HepG2 (cell line): ENCODE measurements around the gene HOXB5. TPM values are rescaled to one million over a fixed set of nuclear protein-coding genes. Genes with fewer than 3 reads are reported as not detected.

Experiments
- ATAC-seq: fragments of 200-7000 bp; cut with Tn5 transposase; 3 replicates; pipeline ENCODE4 v1.9.1; 2020; ENCODE audit warnings: mild to moderate bottlenecking, moderate library complexity
- BruUV-seq: library from RNA; stranded (reverse); fragments of 400-500 nt; replicated peaks from 2 replicates; lab custom pipeline; 2021; lab: Mats Ljungman, UMichigan
- CTCF ChIA-PET: fragments of 300-600 bp; formaldehyde crosslinking; extraction: SDS; loops from one replicate; lab custom pipeline; 2021; ENCODE audit warnings: low total read pairs, inconsistent platforms, low intra/inter-chr PET ratio; lab: Yijun Ruan, JAX
- POLR2A ChIA-PET: fragments of 350-600 bp; sonication (Branson Sonifier 250); formaldehyde crosslinking; loops from one replicate; lab custom pipeline; 2020; ENCODE audit warnings: antibody characterized with exemption, inconsistent platforms; lab: Yijun Ruan, JAX
- DNase-seq: peaks from one replicate; pipeline ENCODE4 v3.0.0-alpha.2; 2015; ENCODE audit warnings: low spot score
- FAIRE-seq: peaks from 3 replicates; lab custom pipeline; 2011; peaks lifted over from hg19 to GRCh38; lab: Jason Lieb, UNC
- H2AFZ ChIP-seq: one replicate; pipeline ENCODE4 v1.6.1; 2011; ENCODE audit warnings: low read length, inconsistent platforms
- H3K27ac ChIP-seq: fragments of 300-600 bp; 3 replicates; pipeline ENCODE4 v1.8.0; 2011; ENCODE audit warnings: mixed run types, mild to moderate bottlenecking, mixed read lengths, low read length, inconsistent platforms; ENCODE audit not compliant: insufficient read depth; ENCODE audit errors: extremely low read length
- H3K27me3 ChIP-seq, 2 experiments: fragments of 200-600 bp in 1 of 2; 2 replicates in 1 of 2; 3 replicates in 1 of 2; pipeline versions ENCODE4 v1.6.0 to v1.8.0; 2011; ENCODE audit warnings: low read length in 2 of 2, mild to moderate bottlenecking in 2 of 2, moderate library complexity in 2 of 2, inconsistent platforms in 1 of 2; ENCODE audit not compliant: insufficient read depth in 2 of 2, control insufficient read depth in 1 of 2
- H3K36me3 ChIP-seq, 2 experiments: fragments of 200-600 bp in 1 of 2; replicated peaks in 1 of 2; 2 replicates in 1 of 2; 3 replicates in 1 of 2; pipeline versions ENCODE4 v1.5.1 to v1.8.0; 2011; ENCODE audit warnings: low read length in 2 of 2, inconsistent platforms in 1 of 2; ENCODE audit not compliant: insufficient read depth in 2 of 2, control insufficient read depth in 1 of 2
- H3K4me1 ChIP-seq: 2 replicates; pipeline ENCODE4 v1.5.1; 2012; ENCODE audit warnings: low read length, inconsistent platforms; ENCODE audit not compliant: insufficient read depth
- H3K4me2 ChIP-seq: 2 replicates; pipeline ENCODE4 v1.6.0; 2011; ENCODE audit warnings: low read depth, low read length, inconsistent platforms
- H3K4me3 ChIP-seq, 3 experiments: fragments of 200-600 bp in 1 of 3; sonication (generic), shearing (Covaris generic) in 1 of 3; replicated peaks in 1 of 3; 2 replicates each; pipeline ENCODE4 v1.5.1; 2011 to 2016; ENCODE audit warnings: low read length in 3 of 3, inconsistent platforms in 2 of 3, low read depth in 2 of 3, mild to moderate bottlenecking in 2 of 3, control low read depth in 1 of 3, mixed read lengths in 1 of 3; ENCODE audit not compliant: insufficient read depth in 1 of 3
- H3K79me2 ChIP-seq: one replicate; pipeline ENCODE4 v1.6.1; 2011; ENCODE audit warnings: low read length, inconsistent platforms; ENCODE audit not compliant: insufficient read depth
- H3K9ac ChIP-seq: 2 replicates; pipeline ENCODE4 v1.6.0; 2011; ENCODE audit warnings: mild to moderate bottlenecking, low read depth, low read length, inconsistent platforms; ENCODE audit not compliant: insufficient read depth
- H3K9me3 ChIP-seq: 2 replicates; pipeline ENCODE4 v1.5.1; 2012; ENCODE audit warnings: mild to moderate bottlenecking, low read length
- H4K20me1 ChIP-seq: 2 replicates; pipeline ENCODE4 v1.6.0; 2011; ENCODE audit warnings: inconsistent platforms, mild to moderate bottlenecking, low read length, moderate library complexity; ENCODE audit not compliant: insufficient read depth
- ATAD3A ChIP-seq: sonication (generic); formaldehyde crosslinking; IDR thresholded peaks from 2 replicates; pipeline ENCODE4 v1.4.0; 2020; ENCODE audit warnings: missing genetic modification reagents
- EZH2 ChIP-seq: conservative IDR thresholded peaks from 2 replicates; pipeline ENCODE4 v1.6.1; 2012; ENCODE audit warnings: mild to moderate bottlenecking, low read depth, low read length, moderate library complexity
- JUND ChIP-seq: sonication (generic); formaldehyde crosslinking; IDR thresholded peaks from 2 replicates; pipeline ENCODE4 v1.8.0; 2022; ENCODE audit warnings: mild to moderate bottlenecking, missing genetic modification reagents
- MAZ ChIP-seq, 2 experiments: sonication (generic) in 1 of 2; formaldehyde crosslinking in 1 of 2; IDR thresholded peaks; 2 replicates each; pipeline versions ENCODE4 v1.5.0 to v1.6.1; 2012 to 2020; ENCODE audit warnings: low read depth in 2 of 2, mild to moderate bottlenecking in 2 of 2, borderline replicate concordance in 1 of 2, improper control_type of control experiment in 1 of 2, low read length in 1 of 2, missing genetic modification reagents in 1 of 2, moderate library complexity in 1 of 2
- MTA3 ChIP-seq: sonication (generic); formaldehyde crosslinking; IDR thresholded peaks from 2 replicates; pipeline ENCODE4 v1.4.0; 2020; ENCODE audit warnings: missing genetic modification reagents
- WGBS: methylation state at CpG from one replicate; pipeline ENCODE4 v1.1.6; 2017; ENCODE audit warnings: low lambda C conversion rate; 5-methylcytosine and 5-hydroxymethylcytosine counted together
- in situ Hi-C: cut with HindIII; loops from 2 replicates; pipeline ENCODE4 v1.10.0; 2017; ENCODE audit warnings: low pct_unique_long_range_greater_than_20kb; ENCODE audit not compliant: extremely low pct_ligation_motif_present
- intact Hi-C: fragments of 100-400 bp; cut with micrococcal nuclease; formaldehyde crosslinking; loops from one replicate; pipeline ENCODE4 v1.10.0; 2022; ENCODE audit not compliant: unreplicated experiment
- polyA plus RNA-seq, 8 experiments: library from polyadenylated mRNA; depleted of rRNA in 3 of 8; stranded (reverse) in 7 of 8; unstranded in 1 of 8; fragments of >200 nt; fragmentation: Illumina TruSeq in 4 of 8; extraction: Trizol in 4 of 8; gene quantifications; 2 replicates each; pipeline versions ENCODE4 v1.2.1 to v1.2.3, GENCODE V29; 2011 to 2016; ENCODE audit warnings: low read depth in 4 of 8, missing spikeins in 1 of 8, mixed read lengths in 1 of 8; ENCODE audit not compliant: insufficient read depth in 1 of 8
- total RNA-seq, 5 experiments: library from RNA; depleted of rRNA; stranded (reverse); fragments of >200 nt; fragmentation: Illumina TruSeq; extraction: Trizol; gene quantifications; 2 replicates each; pipeline ENCODE4 v1.2.3, GENCODE V29; 2016; ENCODE audit warnings: low read depth in 1 of 5
- TF ChIP-seq, protein P1 (sequence below): sonication (generic); formaldehyde crosslinking; IDR thresholded peaks from 2 replicates; pipeline ENCODE4 v1.4.0; 2020; ENCODE audit warnings: missing genetic modification reagents

Gene HOXB5
- total and polyA plus RNA-seq, 2 of the 13 experiments (the other 11 are each of a cell fraction or from before 2014, with no cell fraction given), result not detected

DNA sequence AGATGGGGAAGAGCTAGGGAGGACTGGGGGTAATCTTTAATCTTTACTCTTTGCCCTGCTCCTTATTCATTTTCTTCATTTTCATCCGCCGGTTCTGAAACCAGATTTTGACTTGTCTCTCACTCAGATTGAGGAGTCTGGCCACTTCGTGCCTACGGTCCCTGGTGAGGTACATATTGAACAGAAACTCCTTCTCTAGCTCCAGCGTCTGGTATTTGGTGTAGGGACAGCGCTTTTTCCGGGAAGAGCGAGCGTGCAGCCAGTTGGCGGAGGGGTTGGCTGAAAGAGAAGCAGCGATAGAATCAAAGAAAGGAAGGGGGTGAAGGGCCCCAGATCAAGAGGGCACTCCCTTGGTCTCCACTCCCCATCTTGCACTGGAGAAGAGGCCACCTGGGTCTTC lies 29.3 kb upstream of the HOXB5 start (continued):
- TF ChIP-seq, protein P1, sequence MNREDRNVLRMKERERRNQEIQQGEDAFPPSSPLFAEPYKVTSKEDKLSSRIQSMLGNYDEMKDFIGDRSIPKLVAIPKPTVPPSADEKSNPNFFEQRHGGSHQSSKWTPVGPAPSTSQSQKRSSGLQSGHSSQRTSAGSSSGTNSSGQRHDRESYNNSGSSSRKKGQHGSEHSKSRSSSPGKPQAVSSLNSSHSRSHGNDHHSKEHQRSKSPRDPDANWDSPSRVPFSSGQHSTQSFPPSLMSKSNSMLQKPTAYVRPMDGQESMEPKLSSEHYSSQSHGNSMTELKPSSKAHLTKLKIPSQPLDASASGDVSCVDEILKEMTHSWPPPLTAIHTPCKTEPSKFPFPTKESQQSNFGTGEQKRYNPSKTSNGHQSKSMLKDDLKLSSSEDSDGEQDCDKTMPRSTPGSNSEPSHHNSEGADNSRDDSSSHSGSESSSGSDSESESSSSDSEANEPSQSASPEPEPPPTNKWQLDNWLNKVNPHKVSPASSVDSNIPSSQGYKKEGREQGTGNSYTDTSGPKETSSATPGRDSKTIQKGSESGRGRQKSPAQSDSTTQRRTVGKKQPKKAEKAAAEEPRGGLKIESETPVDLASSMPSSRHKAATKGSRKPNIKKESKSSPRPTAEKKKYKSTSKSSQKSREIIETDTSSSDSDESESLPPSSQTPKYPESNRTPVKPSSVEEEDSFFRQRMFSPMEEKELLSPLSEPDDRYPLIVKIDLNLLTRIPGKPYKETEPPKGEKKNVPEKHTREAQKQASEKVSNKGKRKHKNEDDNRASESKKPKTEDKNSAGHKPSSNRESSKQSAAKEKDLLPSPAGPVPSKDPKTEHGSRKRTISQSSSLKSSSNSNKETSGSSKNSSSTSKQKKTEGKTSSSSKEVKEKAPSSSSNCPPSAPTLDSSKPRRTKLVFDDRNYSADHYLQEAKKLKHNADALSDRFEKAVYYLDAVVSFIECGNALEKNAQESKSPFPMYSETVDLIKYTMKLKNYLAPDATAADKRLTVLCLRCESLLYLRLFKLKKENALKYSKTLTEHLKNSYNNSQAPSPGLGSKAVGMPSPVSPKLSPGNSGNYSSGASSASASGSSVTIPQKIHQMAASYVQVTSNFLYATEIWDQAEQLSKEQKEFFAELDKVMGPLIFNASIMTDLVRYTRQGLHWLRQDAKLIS, result no peak

DNA sequence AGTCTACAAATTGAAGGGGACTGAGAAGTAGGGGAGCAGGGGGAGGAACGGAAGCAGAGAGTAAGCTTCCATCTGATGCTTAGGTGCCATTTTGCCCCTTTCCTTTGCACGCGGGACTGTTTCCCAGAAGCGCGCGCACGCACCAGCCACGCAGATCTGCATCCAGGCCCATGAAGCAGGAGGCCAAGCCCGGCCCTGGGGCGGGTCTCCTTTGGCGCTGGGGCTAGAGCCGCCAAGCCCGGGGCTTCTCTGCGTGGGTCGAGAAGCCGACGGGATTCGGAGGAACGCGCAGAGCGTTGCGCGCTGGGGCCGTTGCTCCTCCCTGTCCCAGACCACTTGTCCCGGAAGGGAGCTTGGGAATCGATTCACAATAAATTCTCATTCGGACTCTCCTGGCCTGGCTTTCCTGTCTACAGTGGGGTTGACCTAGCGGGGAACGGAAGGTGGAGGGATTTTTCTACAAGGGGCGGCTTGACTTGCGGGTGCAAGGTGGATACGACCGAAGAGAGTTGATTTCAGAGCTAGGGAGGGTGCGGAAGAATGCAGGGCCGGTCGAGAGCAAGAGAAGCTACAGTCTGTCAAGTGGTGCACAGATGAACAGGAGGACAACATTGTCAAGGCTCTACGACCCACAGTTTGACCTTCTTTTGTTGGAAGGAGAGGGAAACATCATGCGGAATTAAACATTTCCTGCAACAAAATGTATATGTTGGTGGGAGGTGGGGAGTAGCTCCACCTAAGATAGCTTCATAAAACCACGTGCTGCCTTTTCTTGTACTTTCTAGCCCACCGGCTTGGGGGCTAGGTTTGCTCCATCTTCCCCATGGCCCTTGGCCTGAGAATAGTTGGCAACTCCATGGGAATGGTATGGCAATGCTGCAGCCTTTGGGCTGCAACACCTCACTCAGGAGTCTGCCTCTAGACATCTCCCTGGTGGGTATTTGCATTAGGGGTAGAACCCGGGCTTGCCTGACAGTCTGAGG lies 28.1 kb upstream of the HOXB5 start:
- ATAC-seq (no peak), DNase-seq (no peak), FAIRE-seq (no peak)
- no peaks in the 10 kb centered on the region for H3K36me3 ChIP-seq
- no peak overlapping the region for H3K4me2 ChIP-seq
- ChIA-PET CTCF (interaction anchor here (1.1 kb wide), 1 partner anchor 314 kb away, joined by 3 read pairs; no protein-coding TSS in a partner anchor), POLR2A (no interaction called here)
- TF ChIP-seq EZH2, result peak; percentile 25
- TF ChIP-seq MAZ (IDR thresholded peaks at IDR 0.05; ENCODE audit: borderline replicate concordance, low read depth, low read length), result no peak
- TF ChIP-seq MAZ (CRISPR knock-in tag; IDR thresholded peaks at IDR 0.05; ENCODE audit: low read depth), result no peak
- no peak for TF ChIP-seq JUND
- no peak for TF ChIP-seq ATAD3A
- no peak for TF ChIP-seq MTA3 (CRISPR knock-in tag)
- no peaks in the 10 kb centered on the region for H3K4me1 ChIP-seq
- 23% methylated on average over 31 of the region's 41 CpGs for WGBS
- H2AFZ ChIP-seq, result no peak overlapping the region
- H3K27me3 ChIP-seq, result peaks cover 44 to 97% of the 10 kb centered on the region in 2 experiments
- H3K79me2 ChIP-seq, result no peaks in the 10 kb centered on the region
- no peak overlapping the region for H3K9ac ChIP-seq
- no peak overlapping the region for H3K27ac ChIP-seq
- in situ Hi-C loops (no loop called here), intact Hi-C loops (no loop called here)
- no TSS peak for BruUV-seq
- no peak overlapping the region for H3K4me3 ChIP-seq
- peaks cover 8% of the 10 kb centered on the region; the same call in 1 of the 2 replicates for H4K20me1 ChIP-seq
- no peaks in the 10 kb centered on the region for H3K9me3 ChIP-seq
